Skin epidermis (tissue), 12 donors: ENCODE data around the gene DDX47.
"Not testable (repeated sequence)": the region's sequence is repeated elsewhere in the genome, so short reads cannot be mapped to it uniquely, and the experiment has no call there.

Experiments
- H3K27ac ChIP-seq, 21 experiments: fragments of 200-600 bp; sonication (generic) in 11 of 21; one replicate each; pipeline ENCODE4 v1.5.0; 2020; ENCODE audit warnings: mild to moderate bottlenecking in 3 of 21, inconsistent platforms in 2 of 21, moderate library complexity in 2 of 21
- H3K4me3 ChIP-seq, 7 experiments: fragments of 200-600 bp; sonication (generic) in 2 of 7; one replicate each; pipeline ENCODE4 v1.5.0; 2020; ENCODE audit warnings: inconsistent platforms in 2 of 7, mild to moderate bottlenecking in 2 of 7, moderate library complexity in 1 of 7

Gene DDX47

GRCh38 chr12:12818701-12819100, 5.6 kb downstream of the DDX47 start:
- peak overlapping the region in 4 of 21 experiments; percentile 11 to 41 (median 24) for H3K27ac ChIP-seq
- H3K4me3 ChIP-seq: no peak overlapping the region

- Histone ChIP-seq H3K4me3 (no peak overlapping the region), H3K27ac (peak overlapping the region in 3 of 21 experiments; percentile 11 to 41 (median 37))
Measured at GRCh38 chr12:12819221-12819620, 6.1 kb downstream of the DDX47 start.

- H3K4me3 ChIP-seq: no peak overlapping the region
- peak overlapping the region in 2 of 21 experiments; percentile 37 to 41 for H3K27ac ChIP-seq
Measured at GRCh38 chr12:12819752-12820311, 6.7 kb downstream of the DDX47 start.

- not testable (repeated sequence) for H3K4me3 ChIP-seq
- peak overlapping the region in 1 of 21 experiments; percentile 13 for H3K27ac ChIP-seq
Measured at GRCh38 chr12:12820376-12820775, 7.2 kb downstream of the DDX47 start.

- H3K4me3 ChIP-seq: no peak overlapping the region
- H3K27ac ChIP-seq: no peak overlapping the region
Measured at GRCh38 chr12:12821975-12822374, 8.8 kb downstream of the DDX47 start.

- no peak overlapping the region for H3K27ac ChIP-seq
- no peak overlapping the region for H3K4me3 ChIP-seq
Measured at GRCh38 chr12:12822886-12823285, 9.7 kb downstream of the DDX47 start.

- no peak overlapping the region for H3K4me3 ChIP-seq
- no peak overlapping the region for H3K27ac ChIP-seq
Measured at GRCh38 chr12:12823300-12823699, 10.2 kb downstream of the DDX47 start.

GRCh38 chr12:12823811-12824210, 10.7 kb downstream of the DDX47 start:
- Histone ChIP-seq H3K4me3 (no peak overlapping the region), H3K27ac (no peak overlapping the region)

- Histone ChIP-seq H3K27ac (peak overlapping the region in 7 of 21 experiments; percentile 30 to 70 (median 61)), H3K4me3 (no peak overlapping the region)
Measured at GRCh38 chr12:12835378-12836146, 22.4 kb downstream of the DDX47 start.

GRCh38 chr12:12836571-12836970, 23.4 kb downstream of the DDX47 start:
- no peak overlapping the region for H3K4me3 ChIP-seq

GRCh38 chr12:12837025-12837812, 24.1 kb downstream of the DDX47 start:
- peak overlapping the region in 7 of 21 experiments; percentile 14 to 61 (median 21) for H3K27ac ChIP-seq
- H3K4me3 ChIP-seq: no peak overlapping the region

More at GRCh38 chr12:12836571-12836970, 23.4 kb downstream of the DDX47 start:
- H3K27ac ChIP-seq: peak overlapping the region in 5 of 21 experiments; percentile 30 to 66 (median 47)

- no peak overlapping the region for H3K4me3 ChIP-seq
- H3K27ac ChIP-seq: peak overlapping the region in 4 of 21 experiments; percentile 14 to 38 (median 28)
Measured at GRCh38 chr12:12837813-12838153, 24.6 kb downstream of the DDX47 start.

- H3K27ac ChIP-seq: peak overlapping the region in 1 of 21 experiments; percentile 23
Measured at GRCh38 chr12:12839003-12839395, 25.9 kb downstream of the DDX47 start.

GRCh38 chr12:12839439-12839838, 26.3 kb downstream of the DDX47 start:
- H3K4me3 ChIP-seq: not testable (repeated sequence)
- H3K27ac ChIP-seq: peak overlapping the region in 1 of 21 experiments; percentile 23

More at GRCh38 chr12:12839003-12839395, 25.9 kb downstream of the DDX47 start:
- no peak overlapping the region for H3K4me3 ChIP-seq

- H3K27ac ChIP-seq: no peak overlapping the region
Measured at GRCh38 chr12:12839873-12840579, 26.9 kb downstream of the DDX47 start.

GRCh38 chr12:12840580-12840899, 27.4 kb downstream of the DDX47 start:
- H3K4me3 ChIP-seq: no peak overlapping the region
- H3K27ac ChIP-seq: no peak overlapping the region

More at GRCh38 chr12:12839873-12840579, 26.9 kb downstream of the DDX47 start:
- H3K4me3 ChIP-seq: no peak overlapping the region

- not testable (repeated sequence) for H3K27ac ChIP-seq, H3K4me3 ChIP-seq
Measured at GRCh38 chr12:12841428-12841827, 28.3 kb downstream of the DDX47 start.

- H3K27ac ChIP-seq: no peak overlapping the region
- no peak overlapping the region for H3K4me3 ChIP-seq
Measured at GRCh38 chr12:12845794-12846243, 32.7 kb downstream of the DDX47 start.

- H3K27ac ChIP-seq, H3K4me3 ChIP-seq: not testable (repeated sequence)
Measured at GRCh38 chr12:12846780-12847179, 33.6 kb downstream of the DDX47 start.

- H3K4me3 ChIP-seq: no peak overlapping the region
Measured at GRCh38 chr12:12853435-12853834, 40.3 kb downstream of the DDX47 start.

More at GRCh38 chr12:12853435-12853834, 40.3 kb downstream of the DDX47 start:
- no peak overlapping the region for H3K27ac ChIP-seq
